ENCODE measurements around the gene EEF1A1. TPM values are rescaled to one million over a fixed set of nuclear protein-coding genes. Genes with fewer than 3 reads are reported as not detected.

EEF1A1 gene
- total and polyA plus RNA-seq, 2 of the 8 experiments (the other 6 are each of a cell fraction or from before 2014, with no cell fraction given): 13,823 to 13,927 TPM

DNA sequence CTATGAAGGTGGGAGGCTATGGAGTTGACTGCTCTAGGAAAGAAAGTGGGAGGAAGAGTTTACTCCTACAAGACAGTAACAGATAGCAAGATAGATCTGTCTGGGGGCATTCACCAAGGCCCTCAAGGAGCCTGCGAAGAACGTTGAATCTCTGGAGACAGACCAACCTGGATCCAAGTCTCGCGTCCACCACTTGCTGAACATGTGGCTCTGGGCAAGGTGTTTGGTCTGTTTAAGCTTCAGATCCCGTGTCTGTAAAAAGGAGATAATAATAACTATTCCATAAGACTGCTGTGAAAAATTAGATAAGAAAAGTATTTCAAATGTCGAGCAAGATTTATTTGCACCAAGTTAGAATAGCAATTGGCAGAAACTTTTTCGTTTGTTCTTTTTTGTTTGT is 8.1 kb upstream of the EEF1A1 start:
- Histone ChIP-seq H3K18ac (ENCODE audit: extremely low read depth, low read length) (no peak overlapping the region), H3K23ac (ENCODE audit: insufficient read length) (no peak overlapping the region), H2BK120ac (replicated peaks; ENCODE audit: low read depth, low read length) (no peak overlapping the region), H3K27me3 (replicated peaks in 1 of 4; ENCODE audit: control insufficient read depth in 3 of 4, extremely low read depth in 1 of 4, insufficient read depth in 3 of 4, low read length in 3 of 4) (no peaks in the 10 kb centered on the region), H2AFZ (ENCODE audit: low read length) (no peak overlapping the region), H3K79me2 (ENCODE audit: control insufficient read depth in 1 of 2, insufficient read depth in 2 of 2, low read length in 2 of 2) (no peaks in the 10 kb centered on the region), H3K27ac (ENCODE audit: low read depth, low read length) (no peak overlapping the region), H4K8ac (ENCODE audit: extremely low read depth, insufficient read depth, low read length) (no peak overlapping the region), H3K79me1 (ENCODE audit: low read depth, low read length) (no peaks in the 10 kb centered on the region), H2BK15ac (ENCODE audit: low read length) (no peak overlapping the region), H3K4me3 (ENCODE audit: extremely low read depth in 1 of 4, insufficient read depth in 2 of 4, low read depth in 3 of 4, low read length in 4 of 4) (no peak overlapping the region), H2AK5ac (ENCODE audit: low read depth, low read length) (no peak overlapping the region), H3K4me1 (replicated peaks in 1 of 4; ENCODE audit: control insufficient read depth in 3 of 4, insufficient read depth in 4 of 4, low read length in 3 of 4) (no peaks in the 10 kb centered on the region), H2BK20ac (ENCODE audit: low read length) (no peak overlapping the region), H3K4ac (replicated peaks; ENCODE audit: insufficient read length, low read depth, low read length) (no peak overlapping the region), H3K23me2 (ENCODE audit: low read depth, low read length) (no peaks in the 10 kb centered on the region), H4K20me1 (replicated peaks in 1 of 2; ENCODE audit: control insufficient read depth in 1 of 2, insufficient read depth in 2 of 2, low read length in 2 of 2) (no peaks in the 10 kb centered on the region), H3K14ac (ENCODE audit: insufficient read length) (no peak overlapping the region), H3K56ac (replicated peaks; ENCODE audit: insufficient read length, low read depth, low read length) (no peak overlapping the region), H4K5ac (ENCODE audit: insufficient read length, low read depth, low read length) (no peak overlapping the region), H2BK5ac (ENCODE audit: low read depth, low read length) (no peak overlapping the region), H4K91ac (replicated peaks; ENCODE audit: insufficient read length, low read length) (no peak overlapping the region), H3K9me3 (ENCODE audit: insufficient read depth in 2 of 2, low read depth in 1 of 2, low read length in 1 of 2) (no peaks in the 10 kb centered on the region), H3K4me2 (ENCODE audit: insufficient read depth in 1 of 2, low read depth in 2 of 2, low read length in 2 of 2) (no peak overlapping the region), H3K9ac (replicated peaks in 1 of 4; ENCODE audit: extremely low read depth in 1 of 4, low read depth in 3 of 4, low read length in 3 of 4) (no peak overlapping the region), H2BK12ac (ENCODE audit: low read depth, low read length) (no peak overlapping the region), H3K36me3 (ENCODE audit: control insufficient read depth in 2 of 4, insufficient read depth in 4 of 4, low read length in 3 of 4) (no peaks in the 10 kb centered on the region)
- 90% methylated on average over 7 of the region's 7 CpGs; no CpG with 5 or more reads in 1 of the 2 experiments for WGBS, 2 experiments (ENCODE audit: extremely low coverage in 1 of 2, insufficient coverage in 1 of 2, insufficient read length in 1 of 2, insufficient replicate concordance in 2 of 2, low coverage in 1 of 2, low lambda C conversion rate in 2 of 2, missing lambda C conversion rate in 1 of 2)
- POLR2A ChIA-PET (ENCODE audit: partially characterized antibody): interaction anchor here (0.7 to 27.5 kb wide), 5 partner anchors 9 to 125 kb away, joined by 3 to 1482 read pairs (median 75); partner anchors contain the start of genes EEF1A1 and SLC17A5
- TF ChIP-seq CHD1 (IDR thresholded peaks at IDR 0.05; ENCODE audit: low read depth, low read length) (no peak), JUND (IDR thresholded peaks at IDR 0.05; ENCODE audit: low read length) (no peak), KDM5A (IDR thresholded peaks at IDR 0.05; ENCODE audit: low read length) (no peak), SUZ12 (IDR thresholded peaks at IDR 0.05; ENCODE audit: low read length) (no peak)
- TF ChIP-seq, protein P1, sequence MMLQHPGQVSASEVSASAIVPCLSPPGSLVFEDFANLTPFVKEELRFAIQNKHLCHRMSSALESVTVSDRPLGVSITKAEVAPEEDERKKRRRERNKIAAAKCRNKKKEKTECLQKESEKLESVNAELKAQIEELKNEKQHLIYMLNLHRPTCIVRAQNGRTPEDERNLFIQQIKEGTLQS (IDR thresholded peaks at IDR 0.05; ENCODE audit: insufficient read depth, low read depth, low read length): no peak
- CTCF ChIA-PET (ENCODE audit: partially characterized antibody): interaction anchor here (0.6 to 2.4 kb wide), 4 partner anchors 19 to 82 kb away, joined by 3 to 5 read pairs (median 4); no protein-coding TSS in a partner anchor
- DNase-seq (ENCODE audit: low read depth in 1 of 2, low spot score in 2 of 2): no peak
- FAIRE-seq: no peak
